Measurements from ENCODE around the gene IREB2.

DNA sequence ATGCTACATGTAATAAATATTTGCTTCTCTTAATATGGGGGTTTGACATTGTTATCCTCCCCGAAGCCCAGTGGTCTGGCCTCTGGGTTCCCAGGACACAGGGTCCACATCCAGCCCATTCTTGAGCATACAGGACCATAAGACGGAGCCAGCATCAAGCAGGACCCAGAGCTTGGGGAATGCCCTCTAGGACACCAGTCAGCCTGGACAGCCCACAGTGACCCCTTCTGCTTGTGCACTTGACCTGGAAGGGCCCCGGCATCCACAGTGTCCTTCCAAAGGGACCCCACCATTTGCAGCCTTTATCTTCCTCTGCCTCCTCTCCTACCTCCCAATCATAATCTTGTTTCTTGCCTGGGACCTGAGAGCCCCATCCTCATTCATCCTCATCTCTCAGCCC lies 46.2 kb upstream of the IREB2 start:
- TF ChIP-seq, protein P1, sequence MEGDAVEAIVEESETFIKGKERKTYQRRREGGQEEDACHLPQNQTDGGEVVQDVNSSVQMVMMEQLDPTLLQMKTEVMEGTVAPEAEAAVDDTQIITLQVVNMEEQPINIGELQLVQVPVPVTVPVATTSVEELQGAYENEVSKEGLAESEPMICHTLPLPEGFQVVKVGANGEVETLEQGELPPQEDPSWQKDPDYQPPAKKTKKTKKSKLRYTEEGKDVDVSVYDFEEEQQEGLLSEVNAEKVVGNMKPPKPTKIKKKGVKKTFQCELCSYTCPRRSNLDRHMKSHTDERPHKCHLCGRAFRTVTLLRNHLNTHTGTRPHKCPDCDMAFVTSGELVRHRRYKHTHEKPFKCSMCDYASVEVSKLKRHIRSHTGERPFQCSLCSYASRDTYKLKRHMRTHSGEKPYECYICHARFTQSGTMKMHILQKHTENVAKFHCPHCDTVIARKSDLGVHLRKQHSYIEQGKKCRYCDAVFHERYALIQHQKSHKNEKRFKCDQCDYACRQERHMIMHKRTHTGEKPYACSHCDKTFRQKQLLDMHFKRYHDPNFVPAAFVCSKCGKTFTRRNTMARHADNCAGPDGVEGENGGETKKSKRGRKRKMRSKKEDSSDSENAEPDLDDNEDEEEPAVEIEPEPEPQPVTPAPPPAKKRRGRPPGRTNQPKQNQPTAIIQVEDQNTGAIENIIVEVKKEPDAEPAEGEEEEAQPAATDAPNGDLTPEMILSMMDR (IDR thresholded peaks at IDR 0.05) = no peak
- TF ChIP-seq POLR2AphosphoS5 (IDR thresholded peaks at IDR 0.05) = no peak
